ENCODE measurements around the gene SCNN1B. TPM values are rescaled to one million over a fixed set of nuclear protein-coding genes. Genes with fewer than 3 reads are reported as not detected.

SCNN1B gene
- total and polyA plus RNA-seq, 2 of the 13 experiments (the other 11 are each of a cell fraction or from before 2014, with no cell fraction given), result not detected

- 0 out of 2 replicates have a peak, but pooled peaks have one; percentile 8 for TF ChIP-seq ZNF687 (CRISPR knock-in tag; IDR thresholded peaks at IDR 0.05)
- no peak; the same call in 1 of the 2 replicates for TF ChIP-seq ZNF225 (CRISPR knock-in tag; IDR thresholded peaks at IDR 0.05)
- TF ChIP-seq ZNF512 (CRISPR knock-in tag; IDR thresholded peaks at IDR 0.05), result peak; percentile 90
- TF ChIP-seq GRHL1 (CRISPR knock-in tag; conservative IDR thresholded peaks at IDR 0.05), result no peak
- no peak for TF ChIP-seq MAF1 (CRISPR knock-in tag; IDR thresholded peaks at IDR 0.05; ENCODE audit: borderline replicate concordance)
- TF ChIP-seq KLF13 (CRISPR knock-in tag; IDR thresholded peaks at IDR 0.05), result no peak
Measured at GRCh38 chr16:23348579-23349469, 46.7 kb downstream of the SCNN1B start (continued).

All from HepG2 (cell line).